WTC11 (cell line): Measurements from ENCODE around the gene SLC13A3.

Source experiments
- CTCF ChIP-seq: fragments of 200-600 bp; IDR thresholded peaks from 2 replicates; pipeline ENCODE4 v1.8.0; 2022; ENCODE audit warnings: antibody characterized with exemption
- NR2C2 ChIP-seq: sonication (generic); formaldehyde crosslinking; IDR thresholded peaks from 2 replicates; pipeline ENCODE4 v1.8.0; 2022; ENCODE audit warnings: mild to moderate bottlenecking, missing genetic modification reagents
- TF ChIP-seq, protein P1 (sequence below): sonication (generic); formaldehyde crosslinking; IDR thresholded peaks from 2 replicates; pipeline ENCODE4 v1.8.0; 2022; ENCODE audit warnings: mild to moderate bottlenecking, missing genetic modification reagents
- TF ChIP-seq, protein P2 (sequence below): sonication (generic); formaldehyde crosslinking; IDR thresholded peaks from 2 replicates; pipeline ENCODE4 v1.8.0; 2022; ENCODE audit warnings: missing genetic modification reagents
- TF ChIP-seq, protein P3 (sequence below): sonication (generic); formaldehyde crosslinking; IDR thresholded peaks from 2 replicates; pipeline ENCODE4 v1.8.1; 2023; ENCODE audit warnings: mild to moderate bottlenecking, missing genetic modification reagents

DNA sequence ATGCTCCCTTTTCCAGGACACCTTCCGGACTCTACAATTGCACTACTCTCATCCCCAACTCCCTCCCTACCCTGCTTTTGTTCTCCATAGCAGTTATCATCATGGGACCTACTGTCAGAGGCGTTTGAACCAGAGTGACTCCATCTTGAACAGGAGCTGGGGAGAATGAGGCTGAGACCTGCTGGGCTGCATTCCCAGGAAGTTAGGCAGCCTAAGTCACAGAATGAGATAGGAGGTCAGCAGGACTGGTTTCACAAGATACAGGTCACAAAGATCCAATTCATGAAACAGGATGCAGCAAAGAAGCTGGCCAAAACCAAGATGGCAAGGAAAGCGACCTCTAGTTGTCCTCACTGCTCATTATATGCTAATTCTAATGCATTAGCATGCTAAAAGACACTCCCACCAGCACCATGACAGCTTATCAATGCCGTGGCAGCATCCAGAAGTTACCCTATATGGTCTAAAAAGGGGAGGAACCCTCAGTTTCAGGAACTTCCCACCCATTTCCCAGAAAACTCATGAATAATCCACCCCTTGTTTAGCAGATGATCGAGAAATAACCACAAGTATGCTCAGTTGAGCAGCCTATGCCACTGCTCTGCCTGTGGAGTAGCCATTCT lies 15.6 kb downstream of the SLC13A3 start:
- TF ChIP-seq CTCF = no peak
- TF ChIP-seq, protein P1, sequence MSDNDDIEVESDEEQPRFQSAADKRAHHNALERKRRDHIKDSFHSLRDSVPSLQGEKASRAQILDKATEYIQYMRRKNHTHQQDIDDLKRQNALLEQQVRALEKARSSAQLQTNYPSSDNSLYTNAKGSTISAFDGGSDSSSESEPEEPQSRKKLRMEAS (CRISPR knock-in tag) = no peak
- TF ChIP-seq, protein P2, sequence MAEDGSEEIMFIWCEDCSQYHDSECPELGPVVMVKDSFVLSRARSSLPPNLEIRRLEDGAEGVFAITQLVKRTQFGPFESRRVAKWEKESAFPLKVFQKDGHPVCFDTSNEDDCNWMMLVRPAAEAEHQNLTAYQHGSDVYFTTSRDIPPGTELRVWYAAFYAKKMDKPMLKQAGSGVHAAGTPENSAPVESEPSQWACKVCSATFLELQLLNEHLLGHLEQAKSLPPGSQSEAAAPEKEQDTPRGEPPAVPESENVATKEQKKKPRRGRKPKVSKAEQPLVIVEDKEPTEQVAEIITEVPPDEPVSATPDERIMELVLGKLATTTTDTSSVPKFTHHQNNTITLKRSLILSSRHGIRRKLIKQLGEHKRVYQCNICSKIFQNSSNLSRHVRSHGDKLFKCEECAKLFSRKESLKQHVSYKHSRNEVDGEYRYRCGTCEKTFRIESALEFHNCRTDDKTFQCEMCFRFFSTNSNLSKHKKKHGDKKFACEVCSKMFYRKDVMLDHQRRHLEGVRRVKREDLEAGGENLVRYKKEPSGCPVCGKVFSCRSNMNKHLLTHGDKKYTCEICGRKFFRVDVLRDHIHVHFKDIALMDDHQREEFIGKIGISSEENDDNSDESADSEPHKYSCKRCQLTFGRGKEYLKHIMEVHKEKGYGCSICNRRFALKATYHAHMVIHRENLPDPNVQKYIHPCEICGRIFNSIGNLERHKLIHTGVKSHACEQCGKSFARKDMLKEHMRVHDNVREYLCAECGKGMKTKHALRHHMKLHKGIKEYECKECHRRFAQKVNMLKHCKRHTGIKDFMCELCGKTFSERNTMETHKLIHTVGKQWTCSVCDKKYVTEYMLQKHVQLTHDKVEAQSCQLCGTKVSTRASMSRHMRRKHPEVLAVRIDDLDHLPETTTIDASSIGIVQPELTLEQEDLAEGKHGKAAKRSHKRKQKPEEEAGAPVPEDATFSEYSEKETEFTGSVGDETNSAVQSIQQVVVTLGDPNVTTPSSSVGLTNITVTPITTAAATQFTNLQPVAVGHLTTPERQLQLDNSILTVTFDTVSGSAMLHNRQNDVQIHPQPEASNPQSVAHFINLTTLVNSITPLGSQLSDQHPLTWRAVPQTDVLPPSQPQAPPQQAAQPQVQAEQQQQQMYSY (CRISPR knock-in tag) = no peak
- TF ChIP-seq, protein P3, sequence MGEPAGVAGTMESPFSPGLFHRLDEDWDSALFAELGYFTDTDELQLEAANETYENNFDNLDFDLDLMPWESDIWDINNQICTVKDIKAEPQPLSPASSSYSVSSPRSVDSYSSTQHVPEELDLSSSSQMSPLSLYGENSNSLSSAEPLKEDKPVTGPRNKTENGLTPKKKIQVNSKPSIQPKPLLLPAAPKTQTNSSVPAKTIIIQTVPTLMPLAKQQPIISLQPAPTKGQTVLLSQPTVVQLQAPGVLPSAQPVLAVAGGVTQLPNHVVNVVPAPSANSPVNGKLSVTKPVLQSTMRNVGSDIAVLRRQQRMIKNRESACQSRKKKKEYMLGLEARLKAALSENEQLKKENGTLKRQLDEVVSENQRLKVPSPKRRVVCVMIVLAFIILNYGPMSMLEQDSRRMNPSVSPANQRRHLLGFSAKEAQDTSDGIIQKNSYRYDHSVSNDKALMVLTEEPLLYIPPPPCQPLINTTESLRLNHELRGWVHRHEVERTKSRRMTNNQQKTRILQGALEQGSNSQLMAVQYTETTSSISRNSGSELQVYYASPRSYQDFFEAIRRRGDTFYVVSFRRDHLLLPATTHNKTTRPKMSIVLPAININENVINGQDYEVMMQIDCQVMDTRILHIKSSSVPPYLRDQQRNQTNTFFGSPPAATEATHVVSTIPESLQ (CRISPR knock-in tag) = no peak
- TF ChIP-seq NR2C2 (CRISPR knock-in tag) = no peak
